ENCODE results near the gene TOPBP1.
A peak's percentile ranks its signal among the peaks of the same experiment; 100 is the strongest.
"Not testable (repeated sequence)": the region's sequence is repeated elsewhere in the genome, so short reads cannot be mapped to it uniquely, and the experiment has no call there.

Gene TOPBP1

DNA sequence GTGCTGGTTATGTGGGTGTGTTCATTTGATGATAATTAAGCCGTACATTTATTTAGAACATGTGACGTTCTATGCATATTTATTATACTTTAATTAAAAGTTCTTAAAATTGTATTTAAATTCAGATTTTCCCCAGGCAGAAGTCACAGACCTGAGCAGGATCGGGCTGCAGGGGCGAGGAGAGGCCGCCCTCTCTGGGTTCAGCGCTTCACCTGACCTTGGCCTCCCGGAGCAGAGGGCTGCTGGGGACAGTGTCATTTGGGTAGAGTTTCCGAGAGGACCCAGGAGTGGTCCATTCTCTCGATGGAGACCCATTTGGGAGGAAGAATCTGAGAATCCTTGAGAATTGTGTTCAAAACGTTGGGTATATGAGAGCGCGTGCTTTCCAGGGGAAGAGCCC, 12.0 kb upstream of the TOPBP1 start:
- DNase-seq: no peak

DNA sequence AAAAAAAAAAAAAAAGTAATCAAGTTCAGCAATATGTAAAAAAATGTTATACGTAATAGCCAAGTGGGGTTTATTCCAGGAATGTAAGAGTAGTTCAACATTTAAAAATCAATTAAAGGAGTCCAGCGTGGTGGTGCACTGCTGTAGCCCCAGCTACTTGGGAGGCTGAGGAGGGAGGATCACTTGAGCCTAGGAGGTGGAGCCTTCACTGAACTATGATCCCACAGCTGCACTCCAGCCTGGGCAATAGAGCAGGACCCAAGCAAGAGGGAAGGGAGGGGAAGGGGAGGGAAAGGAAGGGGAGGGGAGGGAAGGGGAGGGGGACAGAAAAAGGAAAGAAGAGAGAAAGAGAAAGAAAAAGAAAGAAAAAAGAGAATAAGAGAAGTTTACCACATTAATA, 10.7 kb upstream of the TOPBP1 start:
- DNase-seq: no peak

DNA sequence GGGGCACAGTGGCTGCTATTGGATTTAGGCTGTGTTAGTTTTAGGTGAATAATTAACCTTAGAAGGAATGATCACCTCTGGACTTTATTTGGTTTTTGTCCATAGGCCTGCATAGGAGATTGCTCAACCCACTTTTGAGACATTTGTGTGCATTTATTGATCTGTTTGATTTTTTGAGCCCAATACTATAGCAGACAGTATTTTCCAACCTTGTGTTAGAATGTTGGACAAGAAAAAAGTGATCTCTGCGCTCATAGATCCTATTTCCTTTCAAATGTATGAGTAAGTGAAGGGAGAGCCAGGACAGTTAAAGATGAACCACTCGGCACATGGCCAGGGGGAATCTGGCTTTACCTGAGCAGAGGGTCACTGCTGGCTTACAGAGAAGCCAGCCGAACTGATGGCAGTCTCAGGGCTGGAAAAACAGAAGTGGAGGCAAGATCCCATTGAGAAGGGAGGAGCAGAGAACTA, 8.8 kb upstream of the TOPBP1 start:
- no peak for DNase-seq

DNA sequence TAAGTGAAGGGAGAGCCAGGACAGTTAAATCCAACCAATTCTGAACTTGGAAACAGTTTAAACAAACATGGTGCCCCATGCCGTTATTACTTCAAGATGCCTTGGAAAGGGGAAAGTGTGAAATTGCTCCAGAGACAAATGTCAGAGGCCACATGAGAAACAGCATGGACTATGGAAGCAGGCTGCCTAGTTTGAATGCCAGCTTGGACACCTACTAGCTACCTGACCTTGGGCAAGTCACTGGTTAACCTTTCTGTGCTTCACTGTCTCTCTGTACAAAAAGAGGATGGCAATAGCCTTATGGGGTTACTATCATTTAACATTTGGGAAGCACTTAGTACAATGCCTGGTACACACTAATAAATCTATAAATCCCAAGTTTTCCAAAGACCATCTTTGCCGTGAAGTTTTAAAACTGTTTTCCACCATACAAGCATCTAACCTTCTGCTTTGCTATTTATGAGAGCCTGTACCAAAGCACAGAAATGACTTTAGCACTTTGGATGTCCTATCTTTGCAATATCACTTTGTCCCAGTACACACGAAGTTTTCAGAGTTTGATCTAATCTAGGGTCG, 8.3 kb upstream of the TOPBP1 start:
- no peak for DNase-seq

DNA sequence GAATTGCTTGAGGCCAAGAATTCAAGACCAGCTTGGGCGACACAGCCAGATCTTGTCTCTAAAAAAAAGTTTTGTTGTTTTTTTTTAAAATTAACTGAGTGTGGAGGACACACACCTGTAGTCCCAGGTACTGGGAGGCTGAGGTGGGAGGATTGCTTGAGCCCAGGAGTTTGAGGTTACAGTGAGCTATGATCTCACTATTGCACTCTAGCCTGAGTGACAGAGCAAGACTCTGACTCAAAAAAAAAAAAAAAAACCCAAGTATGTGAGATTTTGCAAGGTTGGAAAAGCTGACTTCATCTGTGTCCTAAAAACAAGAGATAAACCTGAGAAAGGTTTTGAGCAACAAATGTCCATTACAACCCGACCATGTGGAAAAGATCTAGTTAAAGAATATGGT, 5.4 kb upstream of the TOPBP1 start:
- DNase-seq: no peak

DNA sequence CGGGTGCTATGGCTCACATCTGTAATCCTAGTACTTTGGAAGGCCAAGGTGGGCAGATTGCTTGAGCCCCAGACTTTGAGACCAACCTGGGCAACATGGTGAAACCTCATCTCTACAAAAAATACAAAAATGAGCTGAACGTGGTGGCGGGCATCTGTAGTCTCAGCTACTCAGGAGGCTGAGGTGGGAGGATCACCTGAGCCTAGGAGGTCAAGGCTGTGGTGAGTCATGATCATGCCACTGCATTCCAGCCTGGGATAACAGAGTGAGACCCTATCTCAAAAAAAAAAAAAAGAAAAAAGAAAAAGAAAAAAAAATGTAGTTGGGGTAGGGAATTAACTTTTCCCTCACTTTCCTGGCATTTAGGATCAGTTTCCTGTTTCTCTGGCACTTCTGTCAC, 3.4 kb upstream of the TOPBP1 start:
- not testable (repeated sequence) for DNase-seq

DNA sequence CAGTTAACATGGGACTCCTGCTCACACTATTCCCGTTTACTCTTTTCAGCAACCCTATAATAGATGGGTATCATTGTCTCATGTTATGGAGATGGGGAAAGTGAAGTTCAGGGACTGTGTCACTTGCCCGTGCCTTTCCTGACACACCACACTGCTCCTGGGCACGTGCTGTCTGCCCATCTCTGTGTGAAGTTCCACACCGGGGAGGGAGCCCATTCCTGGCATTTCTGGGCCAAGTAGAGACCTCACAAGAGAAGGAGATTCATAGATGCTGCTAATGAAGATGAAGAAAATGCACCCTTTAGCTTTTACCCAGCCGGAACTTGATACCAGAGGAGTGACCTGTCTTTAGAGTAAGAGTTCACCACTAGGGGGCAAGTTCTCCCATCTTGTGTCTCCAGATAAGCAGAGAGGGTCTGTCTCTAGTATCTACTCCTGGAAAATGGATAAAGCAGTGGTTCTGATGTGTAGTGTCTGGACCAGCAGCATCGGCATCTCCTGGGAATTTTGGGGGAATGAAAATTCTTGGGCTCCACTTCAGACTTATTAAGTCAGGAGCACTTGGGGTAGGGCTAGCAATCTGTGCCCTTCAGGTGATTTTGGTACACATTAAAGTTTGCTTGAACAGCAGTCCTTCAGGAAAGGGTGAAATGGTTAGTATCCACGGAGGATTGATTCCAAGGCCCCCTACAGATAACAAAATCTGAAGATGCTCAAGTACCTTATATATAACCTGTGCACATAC, 2.0 kb upstream of the TOPBP1 start:
- peak; percentile 39 to 74 for DNase-seq

DNA sequence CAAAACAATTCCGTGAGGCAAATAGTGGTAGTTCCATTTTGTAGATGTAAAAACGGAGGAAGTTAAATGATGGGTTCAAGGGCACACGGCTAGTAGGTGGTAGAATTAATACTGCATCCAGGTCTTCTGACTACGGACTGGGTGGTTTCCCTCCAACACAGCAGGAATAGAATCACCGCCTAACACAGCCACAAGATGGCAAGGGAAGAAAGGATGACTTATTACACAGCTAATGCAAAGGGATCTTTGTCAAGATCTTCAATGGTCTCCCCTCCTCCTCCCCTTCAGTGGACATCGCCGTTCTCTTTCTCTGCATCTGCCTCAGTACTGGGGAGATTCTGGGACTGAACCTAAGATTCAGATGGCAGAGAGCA, 524 bp upstream of the TOPBP1 start:
- DNase-seq: no peak

DNA sequence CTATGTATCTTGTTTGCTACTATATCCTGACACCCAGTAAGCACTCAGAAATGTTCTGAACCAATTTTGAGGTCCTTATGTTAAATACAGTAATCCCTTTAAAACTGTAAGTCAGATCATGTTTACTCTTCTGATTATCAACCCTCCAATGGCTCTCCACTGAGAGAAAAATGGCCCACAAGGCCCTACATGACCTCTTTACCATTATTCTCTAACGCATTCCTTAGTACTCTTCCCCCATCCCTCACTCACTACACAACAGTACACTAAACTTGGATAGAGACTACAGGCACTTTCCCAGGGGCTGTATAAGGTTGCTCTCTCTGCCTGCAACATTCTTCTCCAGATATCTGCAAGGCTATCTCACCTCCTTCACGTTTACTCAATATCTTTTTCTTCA, 1.9 kb downstream of the TOPBP1 start:
- no peak for DNase-seq

DNA sequence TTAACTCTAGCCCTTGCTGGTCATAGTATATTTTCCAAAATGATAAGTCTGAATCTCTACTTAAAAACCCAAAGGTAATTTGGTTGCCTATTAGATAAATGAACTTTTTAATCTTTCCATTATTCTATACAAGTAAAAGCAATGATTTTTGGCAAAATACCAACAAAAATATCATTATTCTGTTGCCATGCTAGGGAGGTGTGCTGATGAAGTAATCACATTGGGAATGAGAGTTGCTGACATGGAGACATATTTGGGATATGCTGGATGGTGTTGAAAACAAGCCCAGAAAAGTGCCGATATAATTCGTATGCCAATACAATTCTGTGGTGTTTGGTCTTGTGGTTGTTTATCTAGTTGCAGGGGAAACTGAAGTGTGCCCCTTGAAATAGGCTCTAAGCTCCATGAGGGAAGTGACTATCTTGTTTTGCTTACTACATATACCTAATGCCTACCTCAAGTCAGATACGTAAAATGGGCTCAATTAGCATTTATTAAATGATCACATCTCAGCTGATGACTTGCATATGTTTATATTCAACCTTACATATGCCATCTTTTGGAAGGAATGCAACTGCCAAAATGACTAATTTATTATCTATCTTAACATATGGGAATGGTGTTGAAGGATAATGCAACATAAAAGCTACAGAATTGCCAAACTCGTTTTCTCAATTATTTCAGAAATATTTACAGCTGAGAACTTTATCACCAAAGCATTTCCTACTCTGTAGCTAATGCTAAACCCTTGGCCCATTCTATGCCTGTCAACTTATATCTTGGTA, 5.8 kb downstream of the TOPBP1 start:
- DNase-seq: no peak

DNA sequence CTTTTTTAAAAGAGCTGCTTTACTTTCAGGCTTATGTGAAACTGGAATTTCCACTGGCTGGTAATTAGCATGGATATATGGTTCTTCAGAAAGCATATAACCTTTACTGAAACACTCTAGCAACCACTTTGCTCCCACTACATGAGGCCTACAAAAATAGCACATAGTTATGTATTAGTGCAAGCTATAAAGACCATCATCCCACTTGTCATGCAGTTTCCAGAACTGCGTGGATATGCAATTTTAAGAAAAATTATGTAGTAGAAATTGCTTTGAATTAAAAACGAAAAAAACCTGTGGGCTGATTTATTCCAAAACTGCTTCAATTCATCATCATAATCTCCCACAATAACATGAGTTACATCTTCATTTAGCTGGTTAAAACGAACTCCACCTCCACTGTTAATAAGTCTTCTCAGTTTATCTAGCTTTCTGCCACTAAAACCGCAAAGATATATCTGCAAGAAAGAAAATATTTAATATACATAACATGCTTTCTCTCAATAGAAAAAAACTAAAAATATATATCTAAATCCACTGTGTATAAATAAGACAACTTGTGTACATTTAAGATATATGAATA, 12.2 kb downstream of the TOPBP1 start:
- no peak for DNase-seq

DNA sequence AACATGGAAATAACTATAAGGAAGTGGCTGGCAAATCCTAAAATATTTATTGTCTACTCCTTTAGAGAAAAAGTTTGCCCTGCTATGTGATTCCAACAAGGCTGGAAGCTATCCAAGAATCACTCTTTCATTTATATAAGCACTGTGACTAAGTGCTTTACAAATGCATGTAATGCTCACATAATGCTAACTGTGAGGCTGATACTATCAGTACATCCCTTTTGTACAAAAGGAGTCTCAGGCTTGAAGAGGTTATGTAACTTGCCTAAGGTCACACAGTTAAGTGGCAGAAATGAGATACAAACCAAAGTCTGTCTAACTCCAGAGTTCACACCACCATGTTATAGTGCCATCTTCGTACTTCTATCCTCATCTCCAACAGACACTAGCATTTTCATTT, 17.0 kb downstream of the TOPBP1 start:
- DNase-seq: no peak

DNA sequence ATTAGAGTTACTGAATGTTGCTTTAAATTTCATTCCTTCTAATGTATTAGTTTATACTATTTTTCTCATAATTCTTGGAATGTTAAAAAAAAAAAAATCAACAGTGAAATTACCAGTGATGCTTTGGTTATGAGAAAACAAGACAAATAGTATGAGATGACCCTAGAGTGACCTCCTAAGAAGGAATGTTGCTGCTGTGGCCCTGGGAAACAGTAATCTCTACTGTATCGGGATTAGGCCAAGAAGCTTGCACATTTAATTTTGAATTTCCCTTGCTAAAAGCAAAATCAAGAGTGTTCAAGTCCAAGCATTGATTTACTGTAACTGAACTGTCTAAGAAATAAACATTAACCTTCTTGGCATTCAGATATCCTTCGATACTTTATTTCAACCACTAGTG, 18.1 kb downstream of the TOPBP1 start:
- DNase-seq: no peak

DNA sequence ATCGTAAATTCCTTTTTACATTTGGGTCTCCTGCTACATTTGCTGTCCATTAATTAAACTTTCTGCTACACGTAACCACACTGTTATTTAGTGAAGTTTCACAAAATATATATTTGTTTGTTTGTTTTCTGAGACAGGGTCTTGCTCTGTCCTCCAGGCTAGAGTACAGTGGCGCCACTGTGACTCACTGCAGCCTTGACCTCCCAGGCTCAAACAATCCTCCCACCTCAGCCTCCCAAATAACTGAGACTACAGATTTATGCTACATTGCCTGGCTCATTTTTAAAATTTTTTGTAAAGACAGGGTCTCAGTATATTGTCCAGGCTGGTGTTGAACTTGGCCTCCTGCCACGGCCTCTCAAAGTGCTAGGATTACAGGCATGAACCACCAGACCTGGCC, 20.5 kb downstream of the TOPBP1 start:
- no peak for DNase-seq

DNA sequence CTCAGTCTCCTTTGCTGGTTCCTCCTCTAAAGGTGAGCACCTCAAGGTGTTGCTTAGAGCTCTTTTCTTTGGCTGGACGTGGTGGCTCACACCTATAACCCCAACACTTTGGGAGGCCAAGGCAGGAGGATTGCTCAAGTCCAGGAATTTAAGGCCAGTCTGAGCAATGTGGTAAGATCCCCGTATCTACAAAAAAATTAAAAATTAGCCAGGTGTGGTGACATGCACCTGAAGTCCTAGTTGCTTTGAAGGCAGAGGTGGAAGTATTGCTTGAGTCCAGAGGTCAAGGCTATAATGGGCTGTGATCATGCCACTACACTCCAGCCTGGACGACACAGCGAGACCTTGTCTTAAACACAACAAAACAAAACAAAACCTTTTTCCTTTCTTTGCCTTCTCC, 28.3 kb downstream of the TOPBP1 start:
- DNase-seq: no peak

DNA sequence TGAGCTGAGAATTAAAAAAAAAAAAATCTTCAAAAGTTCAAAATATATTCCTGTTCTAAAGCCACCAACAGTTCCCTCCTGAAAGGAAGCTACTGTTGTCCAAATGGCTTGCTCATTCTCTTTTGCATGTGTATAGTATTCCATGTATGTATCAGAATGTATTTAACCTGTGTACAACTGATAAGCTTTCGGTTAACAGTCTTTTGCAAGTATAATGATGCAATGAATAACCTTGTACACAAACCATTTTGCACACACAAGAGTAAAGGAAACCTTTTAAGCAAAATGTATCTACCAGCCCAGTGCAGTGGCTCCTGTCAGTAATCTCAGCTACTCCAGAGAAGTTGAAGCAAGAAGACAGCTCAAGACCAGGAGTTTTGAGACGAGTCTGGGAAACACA, 32.6 kb downstream of the TOPBP1 start:
- no peak for DNase-seq

DNA sequence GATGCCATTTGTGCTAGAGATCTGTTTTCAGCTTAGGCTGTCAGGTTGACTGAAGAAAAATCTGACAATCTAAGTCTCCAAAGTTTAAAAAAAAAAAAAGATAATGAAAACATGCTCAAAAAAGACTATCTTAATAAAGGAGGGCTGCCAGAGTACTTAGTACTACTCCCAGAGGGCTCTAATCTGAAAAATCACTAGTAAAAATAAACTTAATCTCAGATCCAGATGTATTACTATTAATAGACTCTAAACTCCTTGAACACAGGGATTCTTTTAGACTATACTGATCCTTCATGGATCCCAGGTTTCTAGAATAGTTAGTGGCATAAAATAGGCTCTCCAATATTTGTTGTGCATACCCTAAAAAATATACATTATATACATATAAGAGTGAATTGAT, 34.0 kb downstream of the TOPBP1 start:
- DNase-seq: no peak

DNA sequence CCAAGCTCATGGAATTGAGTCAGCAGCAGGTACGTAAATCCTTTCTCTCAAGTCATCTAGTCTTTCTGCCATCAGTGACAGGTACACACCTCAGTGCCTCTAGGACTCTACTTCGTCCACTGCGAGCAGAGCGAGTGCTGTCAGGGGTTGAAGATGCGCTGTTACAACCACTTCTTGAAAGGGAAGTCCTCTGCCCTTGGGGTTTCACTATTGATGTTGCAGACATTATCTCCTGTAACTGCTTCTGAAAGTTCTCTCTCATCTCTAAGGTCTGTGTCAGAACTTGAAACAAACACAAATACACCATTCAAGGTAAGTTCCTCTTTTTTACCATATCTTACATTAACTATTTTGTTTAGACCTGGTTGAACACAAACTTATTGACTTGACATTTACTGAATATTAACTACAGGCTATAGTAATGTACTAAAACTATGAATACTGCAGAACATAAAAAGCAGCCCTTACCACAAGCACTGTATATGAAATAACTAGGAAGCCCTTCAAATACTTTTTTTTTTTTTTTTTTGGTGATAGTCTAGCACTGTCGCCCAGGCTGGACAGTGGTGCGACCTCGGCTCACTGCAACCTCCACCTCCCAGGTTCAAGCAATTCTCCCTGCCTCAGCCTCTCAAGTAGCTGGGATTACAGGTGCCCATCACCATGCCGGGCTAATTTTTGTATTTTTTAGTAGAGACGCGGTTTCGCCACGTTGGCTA, 41.5 kb downstream of the TOPBP1 start:
- no peak for DNase-seq

DNA sequence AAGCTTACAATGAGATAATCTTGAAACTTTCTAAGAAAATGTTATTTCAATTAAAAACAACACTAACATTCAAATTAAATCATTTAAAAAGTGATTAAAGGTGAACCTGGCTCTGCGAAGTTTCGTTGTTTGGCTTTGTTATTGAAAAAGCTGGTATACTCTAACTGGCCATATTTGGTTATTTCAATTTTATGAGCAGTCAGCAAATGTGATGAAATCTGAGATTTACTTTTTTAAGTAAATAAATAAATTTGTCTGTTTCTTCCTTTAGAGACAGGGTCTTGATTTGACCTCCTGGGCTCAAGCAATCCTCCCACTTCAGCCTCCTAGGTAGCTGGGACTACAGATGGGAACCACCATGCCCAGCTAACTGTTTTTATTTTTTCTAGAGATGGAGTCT, 50.2 kb downstream of the TOPBP1 start:
- no peak for DNase-seq

DNA sequence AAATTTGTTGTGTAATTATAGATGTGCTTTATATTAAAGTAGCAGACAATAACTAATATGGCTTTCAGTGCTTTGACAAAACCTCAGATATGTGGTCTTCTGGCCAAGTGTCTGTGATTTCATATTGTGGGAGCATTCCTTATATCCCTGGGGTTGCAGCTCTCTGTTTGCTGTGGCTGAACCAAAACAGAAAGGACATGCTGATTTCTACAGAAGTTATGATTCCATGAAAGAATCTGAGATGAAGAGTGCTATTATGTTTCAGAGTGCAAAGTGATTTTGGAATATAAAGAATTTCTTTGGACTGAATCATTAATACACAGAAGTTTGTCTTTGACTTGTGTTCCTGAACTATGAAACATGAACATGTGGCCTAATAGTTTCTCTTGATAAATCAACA, 51.7 kb downstream of the TOPBP1 start:
- DNase-seq: no peak

DNA sequence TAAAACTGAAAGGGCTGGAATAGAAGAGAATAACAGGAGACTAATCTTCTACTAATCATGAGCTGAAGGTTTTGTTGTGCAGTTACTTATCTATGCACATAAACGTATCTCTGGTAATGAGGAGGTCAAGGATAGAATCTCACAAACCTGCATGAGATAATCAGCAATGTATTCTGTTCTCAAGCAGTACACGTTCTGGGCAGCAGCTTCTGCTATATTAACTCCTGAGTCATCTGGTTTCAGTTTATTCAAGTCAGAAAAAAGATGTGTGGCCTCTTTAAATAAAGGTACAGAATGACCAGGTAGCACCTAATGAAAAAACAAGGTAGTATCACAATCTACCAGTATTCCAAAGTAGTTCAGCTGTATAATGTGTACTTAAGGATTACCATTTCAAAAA, 53.4 kb downstream of the TOPBP1 start:
- DNase-seq: no peak

DNA sequence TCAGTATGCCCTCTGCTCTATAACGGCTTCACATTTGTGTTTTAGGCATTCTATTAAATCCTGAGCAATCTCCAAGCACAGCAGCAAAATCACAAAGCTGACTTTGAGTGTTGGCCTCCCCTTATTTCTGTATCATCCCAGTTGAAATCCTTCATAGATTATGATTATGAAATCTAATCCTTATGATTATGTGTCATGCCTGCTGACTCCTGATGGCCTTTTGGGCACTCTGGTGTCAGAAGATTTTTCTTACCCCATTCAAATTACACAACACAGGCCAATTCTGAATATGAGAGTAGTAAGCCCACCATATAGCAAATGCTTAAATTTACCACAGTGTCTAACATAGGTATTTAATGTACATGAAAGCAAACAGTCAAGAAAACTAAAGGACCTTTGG, 53.9 kb downstream of the TOPBP1 start:
- DNase-seq: peak; percentile 37 to 70

DNA sequence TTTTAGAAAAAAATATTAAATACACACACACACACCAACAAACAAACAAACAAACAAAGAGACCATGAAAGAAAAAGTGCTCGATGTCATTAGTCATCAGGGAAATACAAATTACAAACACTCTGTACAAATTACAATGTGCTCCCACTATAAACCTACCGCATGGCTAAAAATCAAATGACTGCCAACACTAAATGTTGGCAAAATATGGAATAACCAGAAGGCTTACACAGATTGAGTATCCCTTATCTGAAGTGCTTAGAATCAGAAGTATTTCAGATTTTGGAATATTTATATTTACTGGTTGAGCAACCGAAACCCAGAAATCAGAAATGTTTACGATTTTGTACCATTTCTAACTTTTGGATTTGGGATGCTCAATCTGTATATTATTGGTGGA, 54.8 kb downstream of the TOPBP1 start:
- peak in 1 of 2 donors; percentile 19 for DNase-seq
